ENCODE results near the gene NEK9. TPM values are rescaled to one million over a fixed set of nuclear protein-coding genes. Genes with fewer than 3 reads are reported as not detected.
A peak's percentile ranks its signal among the peaks of the same experiment; 100 is the strongest.

NEK9 gene
- total and polyA plus RNA-seq, 2 donors (not counting 1 experiment from before 2014, with no cell fraction given), result 35.1 to 110 TPM

GRCh38 chr14:75139185-75139584 is 12.3 kb upstream of the NEK9 start:
- ChIA-PET CTCF (interaction anchor here (0.6 to 12.7 kb wide), 7 partner anchors 49 to 1895 kb away, joined by 3 to 266 read pairs (median 3); no protein-coding TSS in a partner anchor), POLR2A (interaction anchor here (0.5 to 1.6 kb wide), 3 partner anchors 13 to 156 kb away, joined by 5 to 7 read pairs (median 5); partner anchors contain the start of gene NEK9)
- H3K79me2 ChIP-seq (ENCODE audit: control insufficient read depth, insufficient read depth, low read length), result peaks cover 57% of the 10 kb centered on the region
- Mint-ChIP-seq H3K4me3 (peak overlapping the region; percentile 26), H3K9me3 (ENCODE audit: insufficient read depth) (no peaks in the 10 kb centered on the region), H3K27ac (peak overlapping the region; percentile 59), H3K4me1 (peaks cover 42% of the 10 kb centered on the region), H3K27me3 (no peaks in the 10 kb centered on the region)
- H3K27me3 ChIP-seq (replicated peaks in 1 of 4; ENCODE audit: control extremely low read depth in 1 of 4, control insufficient read depth in 3 of 4, insufficient read depth in 4 of 4, low read length in 3 of 4), result no peaks in the 10 kb centered on the region
- H2AFZ ChIP-seq (ENCODE audit: insufficient read depth, low read depth, low read length, poor library complexity, severe bottlenecking), result no peak overlapping the region
- peaks cover 0 to 3% (median 0%) of the 10 kb centered on the region in 3 donors for H3K9me3 ChIP-seq (ENCODE audit: control extremely low read depth in 1 of 3, control insufficient read depth in 2 of 3, insufficient read depth in 1 of 3, low read length in 2 of 3)
- peak overlapping the region; percentile 68 for H3K4me2 ChIP-seq (replicated peaks; ENCODE audit: low read depth, low read length, poor library complexity, severe bottlenecking)
- peaks cover 33 to 38% of the 10 kb centered on the region in 2 donors for H3K4me1 ChIP-seq (ENCODE audit: control insufficient read depth in 2 of 2, insufficient read depth in 2 of 2, low read length in 2 of 2)
- H3K36me3 ChIP-seq (replicated peaks in 1 of 2; ENCODE audit: control extremely low read depth in 1 of 2, control insufficient read depth in 1 of 2, extremely low read depth in 1 of 2, insufficient read depth in 2 of 2, low read length in 1 of 2), result peaks cover 5 to 10% of the 10 kb centered on the region in 2 experiments
- intact Hi-C loops (cut with micrococcal nuclease), result loop anchor here (2.0 kb wide), 1 partner anchor 38 kb away; the partner anchor contains the start of gene TMED10
- no peaks in the 10 kb centered on the region for H4K20me1 ChIP-seq (ENCODE audit: control insufficient read depth, insufficient read depth, low read length, poor library complexity, severe bottlenecking)
- TF ChIP-seq CTCF (IDR thresholded peaks at IDR 0.05) (no peak), EZH2 (IDR thresholded peaks at IDR 0.05; ENCODE audit: borderline replicate concordance, insufficient read depth, low read depth, low read length, poor library complexity, severe bottlenecking) (no peak)
- H3K27ac ChIP-seq (ENCODE audit: low read length in 2 of 2), result peak overlapping the region; percentile 42 to 75
- H3K4me3 ChIP-seq (ENCODE audit: control extremely low read depth in 1 of 5, extremely low read depth in 1 of 5, insufficient read depth in 1 of 5, low read depth in 2 of 5, low read length in 4 of 5), result peak overlapping the region in 1 of 5 experiments; percentile 41
- DNase-seq (no peak), ATAC-seq (ENCODE audit: low read depth) (no peak)
- WGBS (ENCODE audit: insufficient coverage), result no CpG with 5 or more reads among the region's 2 CpGs
- peak overlapping the region; percentile 25 for H3K9ac ChIP-seq (ENCODE audit: low read length)

- intact Hi-C loops (cut with micrococcal nuclease), result loop anchor here (2.0 kb wide), 1 partner anchor 38 kb away; the partner anchor contains the start of gene TMED10
Observed at GRCh38 chr14:75138492-75138891, 11.6 kb upstream of the NEK9 start.

More at GRCh38 chr14:75138492-75138891, 11.6 kb upstream of the NEK9 start:
- Histone ChIP-seq H3K36me3 (replicated peaks in 1 of 2; ENCODE audit: control extremely low read depth in 1 of 2, control insufficient read depth in 1 of 2, extremely low read depth in 1 of 2, insufficient read depth in 2 of 2, low read length in 1 of 2) (peaks cover 5 to 14% of the 10 kb centered on the region in 2 experiments), H3K4me3 (ENCODE audit: control extremely low read depth in 1 of 5, extremely low read depth in 1 of 5, insufficient read depth in 1 of 5, low read depth in 2 of 5, low read length in 4 of 5) (peak overlapping the region in 1 of 5 experiments; percentile 41), H3K79me2 (ENCODE audit: control insufficient read depth, insufficient read depth, low read length) (peaks cover 51% of the 10 kb centered on the region), H3K27me3 (replicated peaks in 1 of 4; ENCODE audit: control extremely low read depth in 1 of 4, control insufficient read depth in 3 of 4, insufficient read depth in 4 of 4, low read length in 3 of 4) (no peaks in the 10 kb centered on the region), H3K4me2 (replicated peaks; ENCODE audit: low read depth, low read length, poor library complexity, severe bottlenecking) (peak overlapping the region; percentile 68), H3K9me3 (ENCODE audit: control extremely low read depth in 1 of 3, control insufficient read depth in 2 of 3, insufficient read depth in 1 of 3, low read length in 2 of 3) (peaks cover 0 to 3% (median 0%) of the 10 kb centered on the region in 3 donors), H4K20me1 (ENCODE audit: control insufficient read depth, insufficient read depth, low read length, poor library complexity, severe bottlenecking) (no peaks in the 10 kb centered on the region), H2AFZ (ENCODE audit: insufficient read depth, low read depth, low read length, poor library complexity, severe bottlenecking) (no peak overlapping the region), H3K4me1 (ENCODE audit: control insufficient read depth in 2 of 2, insufficient read depth in 2 of 2, low read length in 2 of 2) (peaks cover 33 to 38% of the 10 kb centered on the region in 2 donors), H3K27ac (ENCODE audit: low read length in 2 of 2) (peak overlapping the region; percentile 42 to 75), H3K9ac (ENCODE audit: low read length) (peak overlapping the region; percentile 25)
- peak; percentile 64 for DNase-seq
- no peaks in the 10 kb centered on the region for H3K27me3 Mint-ChIP-seq
- ChIA-PET CTCF (interaction anchor here (0.9 to 12.7 kb wide), 9 partner anchors 10 to 423 kb away, joined by 3 to 266 read pairs (median 4); no protein-coding TSS in a partner anchor), POLR2A (interaction anchor here (0.5 to 1.6 kb wide), 9 partner anchors 12 to 1089 kb away, joined by 3 to 7 read pairs (median 5); partner anchors contain the start of genes ACYP1 and NEK9)
- peaks cover 39% of the 10 kb centered on the region for H3K4me1 Mint-ChIP-seq
- peak; percentile 78 for ATAC-seq (ENCODE audit: low read depth)
- no peaks in the 10 kb centered on the region for H3K9me3 Mint-ChIP-seq (ENCODE audit: insufficient read depth)
- TF ChIP-seq CTCF (IDR thresholded peaks at IDR 0.05) (no peak), EZH2 (IDR thresholded peaks at IDR 0.05; ENCODE audit: borderline replicate concordance, insufficient read depth, low read depth, low read length, poor library complexity, severe bottlenecking) (no peak)
- no CpG with 5 or more reads among the region's 1 CpG for WGBS (ENCODE audit: insufficient coverage)
- H3K27ac Mint-ChIP-seq, result peak overlapping the region; percentile 47
- H3K4me3 Mint-ChIP-seq, result peak overlapping the region; percentile 56

Measured in B cell (primary cell).